IMR-90 (cell line): ENCODE results near the gene TEX14. TPM values are rescaled to one million over a fixed set of nuclear protein-coding genes. Genes with fewer than 3 reads are reported as not detected.

Source experiments
- ATAC-seq: fragments of 200-7000 bp; cut with Tn5 transposase; 2 replicates; pipeline ENCODE4 v1.9.1; 2020; ENCODE audit warnings: low read depth, mild to moderate bottlenecking, moderate library complexity
- BruUV-seq: library from RNA; stranded (reverse); fragments of 400-500 nt; replicated peaks from 2 replicates; lab custom pipeline; 2021; lab: Mats Ljungman, UMichigan
- CTCF ChIA-PET: fragments of 300-600 bp; formaldehyde crosslinking; extraction: SDS; loops from one replicate; lab custom pipeline; 2021; ENCODE audit warnings: antibody characterized with exemption; lab: Yijun Ruan, JAX
- POLR2A ChIA-PET: fragments of 300-600 bp; sonication (Branson Sonifier 250); formaldehyde crosslinking; loops from one replicate; lab custom pipeline; 2022; ENCODE audit warnings: antibody characterized with exemption; ENCODE audit not compliant: unreplicated experiment; lab: Charles Lee
- DNase-seq: peaks from one replicate; pipeline ENCODE4 v3.0.0; 2013
- H2AFZ ChIP-seq: replicated peaks from 2 replicates; pipeline ENCODE3; 2013; ENCODE audit warnings: low read length, mild to moderate bottlenecking; ENCODE audit not compliant: poor library complexity
- H2AK5ac ChIP-seq: 2 replicates; pipeline ENCODE4 v1.6.1; 2013; ENCODE audit warnings: low read depth, low read length, inconsistent platforms
- H2AK9ac ChIP-seq: replicated peaks from 2 replicates; pipeline ENCODE3; 2013; ENCODE audit warnings: mild to moderate bottlenecking, low read depth, low read length, moderate library complexity; ENCODE audit not compliant: poor library complexity
- H2BK120ac ChIP-seq: 2 replicates; pipeline ENCODE4 v1.6.1; 2013; ENCODE audit warnings: low read depth, low read length, inconsistent platforms
- H2BK15ac ChIP-seq: 3 replicates; pipeline ENCODE4 v1.6.1; 2013; ENCODE audit warnings: low read depth, low read length, inconsistent platforms
- H2BK20ac ChIP-seq: 2 replicates; pipeline ENCODE4 v1.6.1; 2013; ENCODE audit warnings: low read depth, mild to moderate bottlenecking, inconsistent platforms, low read length, moderate library complexity
- H2BK5ac ChIP-seq: 2 replicates; pipeline ENCODE4 v1.6.1; 2013; ENCODE audit warnings: mild to moderate bottlenecking, low read depth, low read length, inconsistent platforms; ENCODE audit not compliant: poor library complexity, severe bottlenecking
- H3K14ac ChIP-seq: replicated peaks from 2 replicates; pipeline ENCODE4 v1.6.1; 2013; ENCODE audit warnings: low read depth, low read length, inconsistent platforms
- H3K18ac ChIP-seq: 2 replicates; pipeline ENCODE4 v1.6.1; 2013; ENCODE audit warnings: low read depth, low read length, control low read depth
- H3K23ac ChIP-seq: 2 replicates; pipeline ENCODE4 v1.6.1; 2013; ENCODE audit warnings: low read depth, low read length, inconsistent platforms
- H3K27ac ChIP-seq: 2 replicates; pipeline ENCODE4 v1.5.1; 2013; ENCODE audit warnings: mild to moderate bottlenecking, control low read depth, low read length; ENCODE audit not compliant: insufficient read depth
- H3K27me3 ChIP-seq: 2 replicates; pipeline ENCODE4 v1.6.1; 2013; ENCODE audit warnings: low read length; ENCODE audit not compliant: control insufficient read depth, insufficient read depth
- H3K36me3 ChIP-seq: 2 replicates; pipeline ENCODE4 v1.6.1; 2013; ENCODE audit warnings: low read length, mixed read lengths; ENCODE audit not compliant: control insufficient read depth, insufficient read depth
- H3K4ac ChIP-seq: 2 replicates; pipeline ENCODE4 v1.6.1; 2013; ENCODE audit warnings: low read depth, low read length, inconsistent platforms
- H3K4me1 ChIP-seq: 2 replicates; pipeline ENCODE4 v1.6.1; 2013; ENCODE audit warnings: low read length, mixed read lengths; ENCODE audit not compliant: control insufficient read depth, insufficient read depth
- H3K4me2 ChIP-seq: 2 replicates; pipeline ENCODE4 v1.6.1; 2013; ENCODE audit warnings: low read depth, mild to moderate bottlenecking, control low read depth, low read length, moderate library complexity
- H3K4me3 ChIP-seq: 2 replicates; pipeline ENCODE4 v1.5.1; 2013; ENCODE audit warnings: low read depth, mild to moderate bottlenecking, control low read depth, low read length, moderate library complexity; ENCODE audit not compliant: insufficient read depth
- H3K56ac ChIP-seq: 2 replicates; pipeline ENCODE4 v1.6.1; 2013; ENCODE audit warnings: low read length, inconsistent platforms; ENCODE audit not compliant: insufficient read depth; ENCODE audit errors: extremely low read depth
- H3K79me1 ChIP-seq, 2 experiments: 2 replicates each; pipeline ENCODE4 v1.6.1; 2013; ENCODE audit warnings: low read length in 2 of 2, inconsistent platforms in 1 of 2, low read depth in 1 of 2
- H3K9ac ChIP-seq: 2 replicates; pipeline ENCODE4 v1.6.1; 2013; ENCODE audit warnings: low read depth, low read length, control low read depth
- H3K9me1 ChIP-seq: 2 replicates; pipeline ENCODE4 v1.6.1; 2013; ENCODE audit warnings: low read length, inconsistent platforms; ENCODE audit not compliant: insufficient read depth
- H3K9me3 ChIP-seq: 2 replicates; pipeline ENCODE4 v1.6.1; 2013; ENCODE audit warnings: low read length; ENCODE audit not compliant: control insufficient read depth, insufficient read depth
- H4K20me1 ChIP-seq: 2 replicates; pipeline ENCODE4 v1.6.1; 2013; ENCODE audit warnings: low read length, inconsistent platforms; ENCODE audit not compliant: insufficient read depth
- H4K5ac ChIP-seq: 2 replicates; pipeline ENCODE4 v1.6.1; 2013; ENCODE audit warnings: mild to moderate bottlenecking, low read depth, low read length, control low read depth
- H4K8ac ChIP-seq, 2 experiments: 2 replicates each; pipeline ENCODE4 v1.6.1; 2013; ENCODE audit warnings: low read depth in 2 of 2, low read length in 2 of 2, control low read depth in 1 of 2, inconsistent platforms in 1 of 2
- H4K91ac ChIP-seq: 2 replicates; pipeline ENCODE4 v1.6.1; 2013; ENCODE audit warnings: low read depth, low read length, inconsistent platforms; ENCODE audit not compliant: insufficient read depth
- BHLHE40 ChIP-seq: fragments of 150-350 bp; IDR thresholded peaks from 2 replicates; pipeline ENCODE4 v1.6.1; 2016; ENCODE audit warnings: mild to moderate bottlenecking, low read depth, low read length
- CEBPB ChIP-seq: IDR thresholded peaks from 2 replicates; pipeline ENCODE4 v1.6.1; 2012; ENCODE audit warnings: low read depth, low read length, improper control_type of control experiment
- MAFK ChIP-seq: IDR thresholded peaks from 2 replicates; pipeline ENCODE4 v1.6.1; 2012; ENCODE audit warnings: low read depth, low read length, improper control_type of control experiment
- MAZ ChIP-seq: IDR thresholded peaks from 2 replicates; pipeline ENCODE4 v1.6.1; 2012; ENCODE audit warnings: low read depth, mild to moderate bottlenecking, low read length, improper control_type of control experiment, moderate library complexity, borderline replicate concordance
- MXI1 ChIP-seq: IDR thresholded peaks from 2 replicates; pipeline ENCODE4 v1.6.1; 2012; ENCODE audit warnings: low read depth, mild to moderate bottlenecking, low read length, moderate library complexity, borderline replicate concordance
- RCOR1 ChIP-seq: IDR thresholded peaks from 2 replicates; pipeline ENCODE4 v1.6.1; 2012; ENCODE audit warnings: mild to moderate bottlenecking, low read length, improper control_type of control experiment; ENCODE audit not compliant: insufficient replicate concordance
- SMC3 ChIP-seq: fragments of 150-350 bp; IDR thresholded peaks from 2 replicates; pipeline ENCODE4 v1.6.1; 2016; ENCODE audit warnings: low read depth, mild to moderate bottlenecking, antibody characterized with exemption, low read length, moderate library complexity
- WGBS, 2 experiments: methylation state at CpG; one replicate each; pipeline versions ENCODE4 v1.1.5 to v1.1.7; 2013; ENCODE audit warnings: missing lambda C conversion rate in 2 of 2; ENCODE audit not compliant: insufficient read length in 1 of 2; ENCODE audit errors: extremely low coverage in 2 of 2; 5-methylcytosine and 5-hydroxymethylcytosine counted together
- dilution Hi-C: fragments of 300-500 bp; cut with HindIII; formaldehyde crosslinking; loops from one replicate; pipeline ENCODE4 v1.14.3; 2018; ENCODE audit warnings: low sequenced_read_pairs; ENCODE audit not compliant: unreplicated experiment
- in situ Hi-C: fragments of 300-500 bp; cut with MboI; formaldehyde crosslinking; loops from 3 replicates; pipeline ENCODE4 v1.14.3; 2019; ENCODE audit warnings: low sequenced_read_pairs, inconsistent platforms, mixed read lengths
- intact Hi-C: fragments of 100-400 bp; cut with micrococcal nuclease; formaldehyde crosslinking; loops from 2 replicates; pipeline ENCODE4 v1.10.0; 2022
- polyA plus RNA-seq, 3 experiments: library from polyadenylated mRNA; depleted of rRNA; stranded (reverse); fragments of >200 nt; gene quantifications; 2 replicates each; pipeline ENCODE4 v1.2.3, GENCODE V29; 2012; ENCODE audit warnings: low replicate concordance in 1 of 3
- total RNA-seq: library from RNA; depleted of rRNA; stranded (reverse); fragments of >200 nt; gene quantifications from 2 replicates; pipeline ENCODE4 v1.2.3, GENCODE V29; 2012
- TF ChIP-seq, protein P1 (sequence below): fragments of 150-350 bp; IDR thresholded peaks from 2 replicates; pipeline ENCODE4 v1.6.1; 2017; ENCODE audit warnings: mild to moderate bottlenecking, antibody characterized with exemption, low read length, low read depth
- TF ChIP-seq, protein P2 (sequence below): conservative IDR thresholded peaks from 2 replicates; pipeline ENCODE4 v1.5.1; 2012; ENCODE audit warnings: mild to moderate bottlenecking, low read depth, low read length, improper control_type of control experiment

TEX14 gene
- total and polyA plus RNA-seq, 2 of the 4 experiments (the other 2 are of a cell fraction), result not detected

DNA sequence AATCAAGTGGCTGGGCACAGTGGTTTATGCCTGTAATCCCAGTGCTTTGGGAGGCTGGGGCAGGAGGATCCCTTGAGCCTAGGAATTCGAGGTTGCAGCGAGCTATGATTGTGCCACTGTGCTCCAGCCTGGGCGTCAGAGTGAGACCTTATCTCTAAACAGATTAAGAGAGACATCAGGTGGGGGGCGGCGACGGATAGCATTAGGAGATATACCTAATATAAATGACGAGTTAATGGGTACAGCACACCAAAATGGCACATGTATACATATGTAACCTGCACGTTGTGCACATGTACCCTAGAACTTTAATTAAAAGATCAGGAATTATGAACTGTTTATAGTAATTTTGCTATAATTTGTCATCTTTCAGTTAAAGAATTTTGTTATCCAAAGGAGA, 10.9 kb upstream of the TEX14 start:
- CTCF ChIA-PET, result no interaction called here
- no peak overlapping the region for H3K23ac ChIP-seq
- no peaks in the 10 kb centered on the region for H4K20me1 ChIP-seq
- H2BK5ac ChIP-seq, result no peak overlapping the region
- intact Hi-C loops (no loop called here), in situ Hi-C loops (no loop called here), dilution Hi-C loops (no loop called here)
- no peak overlapping the region for H4K8ac ChIP-seq
- H3K9me1 ChIP-seq, result peaks cover 2% of the 10 kb centered on the region; the same call in 1 of the 2 replicates
- no peak overlapping the region for H3K14ac ChIP-seq
- WGBS, 2 experiments, result no CpG with 5 or more reads among the region's 8 CpGs
- peaks cover 3% of the 10 kb centered on the region for H3K4me1 ChIP-seq
- POLR2A ChIA-PET, result interaction anchor here (0.9 kb wide), 1 partner anchor 71 kb away, joined by 3 read pairs; no protein-coding TSS in a partner anchor
- H3K4me2 ChIP-seq, result no peak overlapping the region
- no peak for ATAC-seq
- H3K9me3 ChIP-seq, result no peaks in the 10 kb centered on the region
- TF ChIP-seq BHLHE40, result no peak
- TF ChIP-seq MAZ, result no peak
- no peak for TF ChIP-seq SMC3
- TF ChIP-seq, protein P1, sequence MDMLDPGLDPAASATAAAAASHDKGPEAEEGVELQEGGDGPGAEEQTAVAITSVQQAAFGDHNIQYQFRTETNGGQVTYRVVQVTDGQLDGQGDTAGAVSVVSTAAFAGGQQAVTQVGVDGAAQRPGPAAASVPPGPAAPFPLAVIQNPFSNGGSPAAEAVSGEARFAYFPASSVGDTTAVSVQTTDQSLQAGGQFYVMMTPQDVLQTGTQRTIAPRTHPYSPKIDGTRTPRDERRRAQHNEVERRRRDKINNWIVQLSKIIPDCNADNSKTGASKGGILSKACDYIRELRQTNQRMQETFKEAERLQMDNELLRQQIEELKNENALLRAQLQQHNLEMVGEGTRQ, result no peak
- TF ChIP-seq MXI1, result no peak
- no peak for TF ChIP-seq MAFK
- TF ChIP-seq, protein P2, sequence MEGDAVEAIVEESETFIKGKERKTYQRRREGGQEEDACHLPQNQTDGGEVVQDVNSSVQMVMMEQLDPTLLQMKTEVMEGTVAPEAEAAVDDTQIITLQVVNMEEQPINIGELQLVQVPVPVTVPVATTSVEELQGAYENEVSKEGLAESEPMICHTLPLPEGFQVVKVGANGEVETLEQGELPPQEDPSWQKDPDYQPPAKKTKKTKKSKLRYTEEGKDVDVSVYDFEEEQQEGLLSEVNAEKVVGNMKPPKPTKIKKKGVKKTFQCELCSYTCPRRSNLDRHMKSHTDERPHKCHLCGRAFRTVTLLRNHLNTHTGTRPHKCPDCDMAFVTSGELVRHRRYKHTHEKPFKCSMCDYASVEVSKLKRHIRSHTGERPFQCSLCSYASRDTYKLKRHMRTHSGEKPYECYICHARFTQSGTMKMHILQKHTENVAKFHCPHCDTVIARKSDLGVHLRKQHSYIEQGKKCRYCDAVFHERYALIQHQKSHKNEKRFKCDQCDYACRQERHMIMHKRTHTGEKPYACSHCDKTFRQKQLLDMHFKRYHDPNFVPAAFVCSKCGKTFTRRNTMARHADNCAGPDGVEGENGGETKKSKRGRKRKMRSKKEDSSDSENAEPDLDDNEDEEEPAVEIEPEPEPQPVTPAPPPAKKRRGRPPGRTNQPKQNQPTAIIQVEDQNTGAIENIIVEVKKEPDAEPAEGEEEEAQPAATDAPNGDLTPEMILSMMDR, result no peak
- no peak for TF ChIP-seq CEBPB
- no peak for TF ChIP-seq RCOR1
- no peak overlapping the region for H3K56ac ChIP-seq
- no peak overlapping the region for H2BK20ac ChIP-seq
- H2AK5ac ChIP-seq, result no peak overlapping the region
- H3K79me1 ChIP-seq, result no peaks in the 10 kb centered on the region
- H2AFZ ChIP-seq, result no peak overlapping the region
- H3K18ac ChIP-seq, result no peak overlapping the region
- H3K4me3 ChIP-seq, result no peak overlapping the region
- no TSS peak for BruUV-seq
- peaks cover 6% of the 10 kb centered on the region; the same call in 1 of the 2 replicates for H3K36me3 ChIP-seq
- H3K27me3 ChIP-seq, result no peaks in the 10 kb centered on the region
- H3K9ac ChIP-seq, result no peak overlapping the region
- H4K5ac ChIP-seq, result no peak overlapping the region
- H3K27ac ChIP-seq, result no peak overlapping the region
- H3K4ac ChIP-seq, result no peak overlapping the region
- no peak overlapping the region for H4K91ac ChIP-seq
- peak overlapping the region; percentile 34; the same call in 1 of the 2 replicates for H2BK120ac ChIP-seq
- no peak overlapping the region for H2BK15ac ChIP-seq
- no peak for DNase-seq
- no peak overlapping the region for H2AK9ac ChIP-seq
